Stimulated activated CD8-positive, alpha-beta memory T cell treated with anti-CD3 and anti-CD28 coated beads, Interleukin-4, amount 100 ng/mL, for 48 hours (primary cell): ENCODE measurements around the gene SNED1.
"Not testable (repeated sequence)": the region's sequence is repeated elsewhere in the genome, so short reads cannot be mapped to it uniquely, and the experiment has no call there.

Experiments used
- DNase-seq: peaks from one replicate; pipeline ENCODE4 v3.0.0-alpha.2; 2020

SNED1 gene

GRCh38 chr2:241088376-241088775, 90.0 kb downstream of the SNED1 start:
- no peak for DNase-seq

DNA sequence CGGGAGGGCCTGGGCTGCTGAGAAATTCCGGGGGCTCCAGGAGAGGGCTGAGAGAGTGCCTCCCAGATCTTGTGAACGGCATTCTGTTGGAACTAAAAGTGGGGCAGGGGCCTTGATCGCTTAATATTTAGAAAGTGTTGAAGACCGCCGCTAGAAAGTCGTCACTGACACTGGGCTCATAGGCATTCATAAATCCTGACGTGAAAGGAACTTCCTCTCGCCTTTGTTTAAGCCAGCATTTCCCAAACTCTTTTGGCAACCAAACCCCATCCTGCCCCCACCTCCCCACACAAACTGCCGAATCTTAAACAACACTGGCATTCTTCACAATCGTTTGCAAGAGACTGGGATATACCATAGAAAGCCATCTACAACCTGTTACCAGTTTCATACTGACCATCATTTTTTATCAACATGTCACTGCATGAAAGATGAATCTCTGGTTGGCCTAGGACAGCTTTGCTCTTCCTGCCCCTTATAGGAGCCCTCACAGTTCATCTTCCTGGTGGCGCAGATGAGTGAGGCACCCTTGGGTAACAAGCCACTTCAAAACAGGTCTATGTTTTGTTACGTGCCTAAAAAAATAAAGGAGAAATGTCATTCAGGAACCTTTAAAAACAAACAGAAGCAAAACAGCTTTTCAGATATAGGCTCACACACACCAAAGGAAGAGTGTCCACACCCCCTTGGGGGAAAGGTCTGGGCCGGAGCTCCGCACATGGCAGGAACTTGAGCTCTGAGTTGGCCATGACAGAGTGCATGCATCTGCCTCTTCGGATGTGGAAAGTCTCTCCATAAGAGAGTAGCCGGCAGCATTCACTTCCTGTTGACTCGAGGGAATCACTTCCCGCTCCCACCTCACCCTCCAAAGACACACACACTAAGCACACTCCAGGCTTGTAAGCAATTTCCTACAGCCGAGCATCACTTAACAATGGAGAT, 90.6 kb downstream of the SNED1 start:
- no peak for DNase-seq

DNA sequence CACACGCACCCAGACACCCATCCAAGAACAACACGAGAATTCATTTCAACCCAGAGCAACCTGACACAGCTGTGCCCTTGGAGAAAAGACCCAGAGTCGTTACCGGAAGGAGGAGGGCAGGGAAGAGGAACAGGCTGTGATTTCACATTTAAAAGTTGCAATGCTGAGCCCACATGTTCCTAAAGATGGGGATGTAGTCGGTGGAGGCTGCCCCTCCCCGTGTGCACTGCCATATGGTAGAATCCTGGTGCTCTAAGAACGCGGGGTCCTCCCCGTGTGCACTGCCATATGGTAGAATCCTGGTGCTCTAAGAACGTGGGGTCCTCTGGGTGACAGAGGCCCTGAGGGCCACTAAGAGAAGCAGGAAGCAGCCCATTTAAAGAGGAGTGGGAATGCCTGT, 92.8 kb downstream of the SNED1 start:
- no peak for DNase-seq

- no peak for DNase-seq
Observed at GRCh38 chr2:241091734-241092445, 93.5 kb downstream of the SNED1 start.

DNA sequence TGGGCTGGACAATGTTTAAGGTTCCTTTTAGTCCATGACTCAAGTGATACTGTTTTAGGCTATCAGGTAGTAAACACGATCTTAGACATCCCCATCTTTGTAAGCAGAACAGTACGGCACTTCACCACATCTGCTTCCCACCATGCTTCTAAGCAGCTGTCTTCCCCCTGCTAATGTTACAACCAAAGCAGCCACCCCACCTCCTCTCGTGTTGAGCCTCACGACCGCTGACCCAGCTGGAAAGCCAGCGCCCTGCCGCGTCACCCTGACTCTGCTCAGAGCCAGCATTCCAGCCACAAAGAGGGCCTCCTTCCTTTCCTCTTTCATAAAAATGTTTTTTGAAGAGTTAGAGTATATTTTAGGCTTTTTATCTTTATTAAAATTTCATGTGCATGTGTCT, 94.3 kb downstream of the SNED1 start:
- no peak for DNase-seq

DNA sequence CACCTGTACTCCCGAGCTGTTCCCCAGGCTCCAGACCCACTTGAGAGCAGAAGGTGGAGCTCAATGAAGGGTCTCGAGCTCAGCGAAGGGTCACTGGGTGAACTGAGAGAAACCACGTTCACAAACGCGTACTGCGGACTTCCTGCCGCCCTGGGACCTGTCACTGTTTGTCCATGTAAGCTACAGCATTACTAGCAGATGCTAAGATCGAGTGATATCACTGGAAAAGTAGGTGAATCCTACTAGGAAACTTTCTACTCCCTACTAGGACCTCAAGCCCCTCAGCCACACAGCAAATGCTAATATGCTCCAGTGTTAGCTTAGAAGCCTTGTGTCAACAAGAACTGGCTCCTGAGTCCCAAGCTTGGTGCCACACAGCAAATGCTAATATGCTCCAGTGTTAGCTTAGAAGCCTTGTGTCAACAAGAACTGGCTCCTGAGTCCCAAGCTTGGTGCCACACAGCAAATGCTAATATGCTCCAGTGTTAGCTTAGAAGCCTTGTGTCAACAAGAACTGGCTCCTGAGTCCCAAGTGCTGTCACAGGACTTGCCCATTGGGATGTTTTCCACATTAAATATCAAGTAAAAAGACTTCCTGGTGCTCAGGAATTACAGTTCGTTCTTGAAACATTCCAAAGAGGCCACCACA, 94.8 kb downstream of the SNED1 start:
- DNase-seq = peak; percentile 17

DNA sequence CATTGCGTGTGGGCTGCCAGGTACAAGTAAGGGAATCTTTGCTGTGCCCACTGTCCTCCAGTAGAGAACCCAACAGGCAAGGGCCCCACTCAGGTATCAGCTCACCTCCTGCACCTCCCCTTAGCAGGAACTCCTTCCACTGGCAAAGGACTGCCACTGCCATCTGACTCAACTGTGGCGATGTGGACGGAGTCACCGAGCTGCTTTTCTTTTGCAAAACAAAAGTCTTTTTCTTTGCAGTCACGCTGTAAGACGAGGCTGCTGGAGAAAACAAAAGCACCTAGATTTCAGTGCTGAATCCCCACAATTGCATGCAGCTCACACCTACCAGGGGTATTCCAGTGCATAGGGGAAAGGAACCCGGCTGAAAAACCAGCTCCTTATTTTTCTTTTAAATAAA, 95.8 kb downstream of the SNED1 start:
- DNase-seq = no peak

GRCh38 chr2:241094924-241095420, 96.6 kb downstream of the SNED1 start:
- no peak for DNase-seq

- no peak for DNase-seq
Observed at GRCh38 chr2:241095594-241096290, 97.3 kb downstream of the SNED1 start.

DNA sequence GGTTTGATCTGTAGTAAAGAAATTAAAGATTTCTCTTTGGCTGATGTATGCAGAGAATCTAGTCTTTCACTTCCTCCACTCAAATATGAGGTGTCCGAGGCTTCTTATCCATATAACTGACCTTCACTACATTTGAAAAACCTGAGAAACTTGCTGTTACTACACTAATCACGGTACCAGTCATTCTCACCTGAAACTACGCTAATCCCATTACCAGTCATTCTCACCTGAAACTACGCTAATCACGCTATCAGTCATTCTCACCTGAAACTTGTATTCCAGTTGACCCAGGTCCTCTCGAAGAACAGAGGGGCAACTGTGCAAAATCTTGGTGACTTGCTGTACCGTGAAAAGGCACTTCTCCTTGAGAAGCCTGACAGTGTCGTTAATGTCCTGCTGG, 98.6 kb downstream of the SNED1 start:
- DNase-seq = no peak

GRCh38 chr2:241099246-241099645, 100.8 kb downstream of the SNED1 start:
- no peak for DNase-seq

DNA sequence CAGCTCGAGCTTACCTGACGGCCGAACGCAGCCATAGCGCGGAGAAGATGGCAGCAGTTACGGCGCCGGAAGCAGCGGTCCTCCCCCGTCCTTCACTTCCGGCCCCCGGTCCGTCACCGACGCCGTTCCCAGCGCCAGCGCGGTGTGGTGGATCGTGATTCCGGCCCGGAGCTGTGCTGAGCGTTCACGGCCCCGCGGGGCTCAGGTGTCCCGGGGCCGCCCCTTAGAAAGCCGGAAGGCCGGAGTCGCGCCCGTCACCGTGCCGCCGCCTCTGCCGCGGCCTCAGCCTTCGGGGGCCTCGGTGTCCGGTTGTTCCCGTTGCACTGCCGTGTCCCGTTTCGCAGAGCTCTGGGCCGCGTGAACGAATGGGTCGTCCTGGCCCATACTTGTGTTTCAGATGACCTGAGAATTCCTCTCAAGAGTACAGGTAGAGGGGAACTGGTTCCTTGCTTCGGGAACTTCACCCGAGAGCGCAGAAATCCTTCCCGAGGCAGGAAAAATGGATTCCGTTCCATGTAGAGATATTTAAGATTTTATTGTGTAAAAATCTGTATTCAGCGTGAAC, 103.9 kb downstream of the SNED1 start, which contains the start of gene MTERF4:
Gene MTERF4 (minus strand): TSS at position 49 of the 565 bp plus-strand sequence. CDS start 14 bp downstream, at position 35.
- peak; percentile 92 for DNase-seq

DNA sequence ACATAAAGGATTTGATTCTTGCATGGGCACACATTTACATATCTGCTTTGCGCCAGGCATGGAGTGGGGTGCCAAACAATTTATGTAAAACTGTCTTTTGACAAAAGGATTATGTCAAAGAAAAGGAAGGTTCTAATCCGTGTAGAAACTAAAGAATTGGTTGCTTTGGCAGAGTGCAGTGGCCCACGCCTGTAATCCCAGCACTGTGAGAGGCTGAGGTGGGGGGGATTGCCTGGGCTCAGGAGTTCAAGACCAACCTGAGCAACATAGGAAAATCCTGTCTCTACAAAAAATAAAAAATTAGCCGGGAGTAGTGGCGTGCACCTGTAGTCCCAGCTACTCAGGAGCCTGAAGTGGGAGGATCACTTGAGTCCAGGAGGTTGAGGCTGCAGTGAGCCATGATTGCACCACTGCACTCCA, 104.8 kb downstream of the SNED1 start:
- no peak for DNase-seq

DNA sequence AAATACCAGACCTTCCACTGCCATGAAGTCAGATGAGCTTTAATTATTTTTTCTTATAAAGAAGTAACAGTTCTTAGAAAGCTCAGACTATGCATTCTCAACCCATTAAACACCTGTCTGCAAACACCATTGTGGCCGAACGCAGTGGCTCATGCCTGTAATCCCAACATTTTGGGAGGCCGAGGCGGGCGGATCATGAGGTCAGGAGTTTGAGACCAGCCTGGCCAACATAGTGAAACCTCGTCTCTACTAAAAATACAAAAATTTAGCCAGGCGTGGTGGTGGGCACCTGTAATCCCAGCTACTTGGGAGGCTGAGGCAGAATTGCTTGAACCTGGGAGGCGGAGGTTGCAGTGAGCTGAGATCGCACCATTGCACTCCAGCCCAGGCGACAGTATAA, 106.2 kb downstream of the SNED1 start:
- DNase-seq = not testable (repeated sequence)

DNA sequence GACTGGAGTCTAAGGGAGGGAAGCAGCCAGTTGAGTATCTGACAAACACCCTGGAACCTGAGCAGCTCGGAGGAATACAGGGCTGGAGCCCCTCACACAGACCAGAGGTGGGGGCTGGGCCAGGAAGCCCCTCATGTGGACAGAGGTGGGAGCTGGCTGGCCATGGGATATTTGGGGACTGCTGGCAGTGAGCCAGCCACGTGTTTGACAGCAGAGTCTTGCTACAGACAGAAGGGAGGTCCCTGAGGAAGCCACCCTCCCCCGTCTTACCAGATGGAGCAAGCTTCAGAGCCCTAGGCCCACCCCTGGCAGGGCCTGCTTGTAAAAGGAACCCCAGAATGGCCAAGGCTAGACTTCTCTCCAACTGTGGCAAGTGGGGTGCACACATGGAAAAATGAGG, 107.2 kb downstream of the SNED1 start:
- no peak for DNase-seq

DNA sequence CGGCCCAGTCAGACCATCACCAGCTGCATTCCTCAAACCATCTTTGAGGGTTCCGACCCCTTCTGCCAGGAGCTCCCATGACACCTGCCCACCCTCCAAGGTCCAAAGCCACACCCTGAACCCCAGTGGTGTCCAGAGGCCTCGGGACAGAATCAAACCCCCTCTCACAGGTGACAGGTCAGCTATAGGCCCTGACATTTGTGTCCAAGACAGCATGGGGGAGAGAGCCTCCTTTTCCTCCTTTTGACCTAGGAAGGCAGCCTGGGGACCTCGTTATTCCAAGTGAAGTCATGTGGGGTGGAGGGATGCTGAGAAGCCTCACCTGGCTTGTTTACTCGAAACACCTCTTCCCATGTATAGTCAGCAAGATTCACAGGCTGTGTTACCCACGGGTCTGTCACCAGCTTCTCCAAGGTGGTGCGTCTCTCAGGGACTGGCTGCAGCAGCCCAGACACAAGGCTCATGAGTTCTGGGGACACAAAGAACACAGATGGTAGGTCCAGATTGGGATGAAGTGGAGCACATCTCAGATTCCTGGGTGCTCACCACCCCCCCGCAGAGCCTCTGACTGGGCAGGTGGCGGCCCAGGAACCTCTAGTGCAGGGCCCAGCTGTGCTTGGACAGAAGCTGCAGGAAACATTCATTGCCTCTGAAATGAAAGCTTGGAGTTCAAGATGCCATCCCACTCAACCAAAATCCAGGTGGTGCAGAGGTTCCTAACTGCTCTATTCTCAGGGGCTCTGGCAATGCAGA, 108.8 kb downstream of the SNED1 start:
- no peak for DNase-seq

- no peak for DNase-seq
Observed at GRCh38 chr2:241108271-241109209, 110.1 kb downstream of the SNED1 start.

GRCh38 chr2:241109210-241110088, 111.0 kb downstream of the SNED1 start:
- DNase-seq = peak; percentile 72

DNA sequence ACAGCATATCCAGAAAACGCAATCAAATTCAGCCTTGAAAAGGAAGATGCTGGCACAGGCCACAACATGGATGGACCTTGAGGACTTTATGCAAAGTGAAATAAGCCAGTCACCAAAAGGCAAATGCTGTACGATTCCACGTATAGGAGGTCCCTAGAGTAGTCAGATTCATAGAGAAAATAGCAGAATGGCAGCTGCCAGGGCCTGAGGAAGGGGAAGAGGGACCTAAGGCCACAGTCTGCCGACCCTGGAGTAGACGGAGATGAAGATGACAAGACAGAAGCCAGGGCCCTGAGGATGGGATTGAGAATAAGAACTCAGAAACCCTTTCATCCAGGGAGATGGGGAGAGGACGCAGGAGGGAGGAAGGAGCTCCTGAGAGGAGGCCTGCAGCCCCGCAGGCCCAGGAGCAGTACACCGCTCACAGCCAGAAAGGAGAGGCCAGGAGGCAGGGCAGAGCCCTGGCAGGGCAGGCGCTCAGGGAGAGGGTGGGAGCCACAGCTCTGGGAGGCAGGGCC, 111.7 kb downstream of the SNED1 start:
- DNase-seq = no peak
